ENCODE measurements around the gene B4GALT4. TPM values are rescaled to one million over a fixed set of nuclear protein-coding genes. Genes with fewer than 3 reads are reported as not detected.

Gene B4GALT4
- total RNA-seq, 1 donor from 2014 or later: 13.5 TPM

DNA sequence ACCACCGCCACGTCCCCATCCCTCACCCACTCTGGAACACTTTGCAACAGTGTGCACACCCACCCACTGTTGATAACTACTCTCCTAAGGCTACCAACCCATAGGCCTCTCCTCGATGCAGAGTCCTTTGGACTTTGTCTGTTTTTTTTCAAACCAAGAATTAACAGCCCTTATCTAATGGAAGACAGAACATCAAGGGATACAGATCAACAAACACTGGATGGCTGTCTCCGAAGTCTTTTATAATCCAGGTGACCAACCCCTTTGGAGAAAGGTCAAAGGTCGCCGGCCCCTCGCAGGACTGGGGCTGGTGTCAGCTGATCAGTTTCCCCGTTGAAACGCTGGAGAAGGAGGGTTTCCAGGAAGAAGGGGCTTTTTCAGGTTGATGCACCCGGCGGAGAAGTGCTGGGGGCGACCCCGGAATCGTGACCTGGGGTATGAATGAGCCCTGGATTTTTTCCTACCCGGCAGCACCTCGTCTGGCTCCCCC, 532 bp downstream of the B4GALT4 start:
- intact Hi-C loops (cut with DNase I): no loop called here
- no peak for DNase-seq

GRCh38 chr3:119239206-119239820, 1.4 kb downstream of the B4GALT4 start:
- no peak for ATAC-seq
- H3K4me3 ChIP-seq: peak overlapping the region; percentile 68
- no peaks in the 10 kb centered on the region for H3K27me3 ChIP-seq (ENCODE audit: low read depth)
- intact Hi-C loops (cut with DNase I): no loop called here
- DNase-seq: no peak
- H3K9me3 ChIP-seq: no peaks in the 10 kb centered on the region
- H3K27ac ChIP-seq: peak overlapping the region; percentile 94
- H3K36me3 ChIP-seq: peaks cover 20% of the 10 kb centered on the region
- no peak for TF ChIP-seq CTCF (IDR thresholded peaks at IDR 0.05)
- H3K4me1 ChIP-seq: peaks cover 44% of the 10 kb centered on the region

More for the DNA sequence above, 532 bp downstream of the B4GALT4 start:
- TF ChIP-seq CTCF (IDR thresholded peaks at IDR 0.05): no peak
- Histone ChIP-seq H3K4me3 (peak overlapping the region; percentile 68), H3K9me3 (no peaks in the 10 kb centered on the region), H3K4me1 (peaks cover 38% of the 10 kb centered on the region), H3K27ac (peak overlapping the region; percentile 94), H3K27me3 (ENCODE audit: low read depth) (no peaks in the 10 kb centered on the region), H3K36me3 (peaks cover 12% of the 10 kb centered on the region)
- peak; percentile 1 to 12 for ATAC-seq

GRCh38 chr3:119238363-119238762, 2.3 kb downstream of the B4GALT4 start:
- intact Hi-C loops (cut with DNase I): no loop called here

GRCh38 chr3:119237299-119237698, 3.4 kb downstream of the B4GALT4 start:
- H3K4me1 ChIP-seq: peaks cover 44% of the 10 kb centered on the region
- H3K9me3 ChIP-seq: no peaks in the 10 kb centered on the region
- no peak overlapping the region for H3K27ac ChIP-seq
- H3K36me3 ChIP-seq: peaks cover 33% of the 10 kb centered on the region
- no peak overlapping the region for H3K4me3 ChIP-seq
- intact Hi-C loops (cut with DNase I): no loop called here
- ATAC-seq (no peak), DNase-seq (no peak)
- no peaks in the 10 kb centered on the region for H3K27me3 ChIP-seq (ENCODE audit: low read depth)
- TF ChIP-seq CTCF (IDR thresholded peaks at IDR 0.05): no peak

More at GRCh38 chr3:119238363-119238762, 2.3 kb downstream of the B4GALT4 start:
- ATAC-seq (no peak), DNase-seq (no peak)
- Histone ChIP-seq H3K36me3 (peaks cover 23% of the 10 kb centered on the region), H3K27me3 (ENCODE audit: low read depth) (no peaks in the 10 kb centered on the region), H3K4me1 (peaks cover 44% of the 10 kb centered on the region), H3K9me3 (no peaks in the 10 kb centered on the region), H3K4me3 (peak overlapping the region; percentile 68), H3K27ac (no peak overlapping the region)
- TF ChIP-seq CTCF (IDR thresholded peaks at IDR 0.05): no peak

DNA sequence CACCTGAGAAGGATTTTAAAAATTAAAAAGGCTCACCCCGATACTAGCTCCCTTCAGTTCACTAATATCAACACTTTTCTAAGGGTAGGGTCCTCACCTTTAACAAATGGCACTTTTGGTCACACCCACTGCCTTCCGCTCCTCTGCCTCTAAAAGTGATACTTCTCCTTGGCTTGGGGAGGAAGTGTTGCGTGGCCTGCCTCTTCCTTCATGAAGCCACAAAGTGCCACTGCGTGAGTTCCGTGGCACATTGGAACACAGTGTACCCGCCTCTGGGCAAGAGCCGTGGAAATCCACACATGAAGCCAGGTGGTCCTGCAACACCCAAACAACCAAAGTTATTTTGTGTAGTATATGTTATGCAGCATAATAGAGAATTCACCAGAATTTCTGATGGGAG, 3.9 kb downstream of the B4GALT4 start:
- Histone ChIP-seq H3K27ac (no peak overlapping the region), H3K9me3 (no peaks in the 10 kb centered on the region), H3K4me3 (no peak overlapping the region), H3K4me1 (peaks cover 44% of the 10 kb centered on the region), H3K36me3 (peaks cover 38% of the 10 kb centered on the region), H3K27me3 (ENCODE audit: low read depth) (no peaks in the 10 kb centered on the region)
- DNase-seq (peak; percentile 61), ATAC-seq (no peak)
- TF ChIP-seq CTCF (IDR thresholded peaks at IDR 0.05): no peak
- intact Hi-C loops (cut with DNase I): no loop called here

All from lower lobe of right lung (tissue), 2 donors.